HG03521 (cell line): ENCODE measurements around the gene AOAH.

Source experiments
- ATAC-seq: cut with Tn5 transposase; IDR thresholded peaks from one replicate; pipeline ENCODE4 v1.9.1; 2021; ENCODE audit warnings: mild to moderate bottlenecking, moderate library complexity; ENCODE audit not compliant: unreplicated experiment

Gene AOAH, protein sequence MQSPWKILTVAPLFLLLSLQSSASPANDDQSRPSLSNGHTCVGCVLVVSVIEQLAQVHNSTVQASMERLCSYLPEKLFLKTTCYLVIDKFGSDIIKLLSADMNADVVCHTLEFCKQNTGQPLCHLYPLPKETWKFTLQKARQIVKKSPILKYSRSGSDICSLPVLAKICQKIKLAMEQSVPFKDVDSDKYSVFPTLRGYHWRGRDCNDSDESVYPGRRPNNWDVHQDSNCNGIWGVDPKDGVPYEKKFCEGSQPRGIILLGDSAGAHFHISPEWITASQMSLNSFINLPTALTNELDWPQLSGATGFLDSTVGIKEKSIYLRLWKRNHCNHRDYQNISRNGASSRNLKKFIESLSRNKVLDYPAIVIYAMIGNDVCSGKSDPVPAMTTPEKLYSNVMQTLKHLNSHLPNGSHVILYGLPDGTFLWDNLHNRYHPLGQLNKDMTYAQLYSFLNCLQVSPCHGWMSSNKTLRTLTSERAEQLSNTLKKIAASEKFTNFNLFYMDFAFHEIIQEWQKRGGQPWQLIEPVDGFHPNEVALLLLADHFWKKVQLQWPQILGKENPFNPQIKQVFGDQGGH

DNA sequence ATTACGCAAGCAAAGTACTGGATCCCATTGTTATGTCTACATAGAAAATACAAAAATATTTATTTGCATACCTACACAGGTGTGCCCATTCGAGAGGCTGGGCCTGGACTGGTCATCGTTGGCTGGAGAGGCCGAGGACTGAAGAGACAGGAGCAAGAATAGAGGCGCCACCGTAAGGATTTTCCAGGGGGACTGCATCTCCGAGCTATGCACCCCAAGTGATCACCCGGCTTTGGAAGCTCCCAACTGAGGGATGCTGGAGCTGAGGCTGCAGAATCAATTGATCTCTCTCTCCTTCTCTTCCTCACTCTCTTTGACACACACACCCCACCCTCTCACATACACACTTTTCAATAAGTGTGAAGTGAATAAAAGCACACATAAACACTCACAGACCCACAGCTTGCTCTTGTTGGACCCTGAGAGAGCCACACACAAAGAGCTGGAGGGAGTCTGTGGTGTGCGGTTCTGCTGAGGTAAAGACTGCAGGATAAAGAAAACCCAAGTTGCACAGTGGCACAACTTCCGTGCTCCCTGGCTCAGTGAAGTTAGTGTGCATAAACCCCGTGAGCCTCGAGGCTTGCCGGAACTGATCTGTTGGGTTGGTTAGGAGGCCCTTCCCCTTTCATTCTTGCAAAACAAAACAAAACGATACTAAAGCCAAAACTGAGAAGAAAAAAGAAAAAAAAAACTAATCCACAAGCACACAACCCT is at the start of gene AOAH:
TSS of gene AOAH (minus strand) at position 544 of the 714 bp plus-strand sequence. CDS start at position 198, 346 bp downstream.
- ATAC-seq = peak; percentile 88

DNA sequence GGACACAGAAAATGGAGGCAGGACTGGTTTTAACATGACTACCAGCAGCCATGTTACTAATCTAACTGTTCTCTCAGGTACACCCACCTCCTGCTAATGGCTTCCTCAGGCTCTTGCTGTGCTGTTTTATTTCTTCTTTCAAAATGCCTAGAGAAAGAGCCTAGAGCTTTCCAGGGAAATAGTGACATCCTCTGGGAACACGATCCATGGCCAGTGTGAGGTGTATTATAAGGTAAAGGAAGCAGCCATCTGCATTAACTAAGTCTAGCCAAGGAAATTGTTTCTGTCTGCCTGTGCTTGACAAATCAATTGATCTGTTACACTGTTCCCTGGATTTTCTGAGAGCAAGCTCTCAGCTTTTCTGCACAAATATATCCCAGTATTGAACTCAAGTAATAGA is 42.2 kb upstream of the AOAH start:
- no peak for ATAC-seq

GRCh38 chr7:36765605-36766004 is 41.3 kb upstream of the AOAH start:
- no peak for ATAC-seq

GRCh38 chr7:36764929-36765328 is 40.6 kb upstream of the AOAH start:
- no peak for ATAC-seq

- no peak for ATAC-seq
These were observed 39.0 kb upstream of the AOAH start for GRCh38 chr7:36763132-36763816.

DNA sequence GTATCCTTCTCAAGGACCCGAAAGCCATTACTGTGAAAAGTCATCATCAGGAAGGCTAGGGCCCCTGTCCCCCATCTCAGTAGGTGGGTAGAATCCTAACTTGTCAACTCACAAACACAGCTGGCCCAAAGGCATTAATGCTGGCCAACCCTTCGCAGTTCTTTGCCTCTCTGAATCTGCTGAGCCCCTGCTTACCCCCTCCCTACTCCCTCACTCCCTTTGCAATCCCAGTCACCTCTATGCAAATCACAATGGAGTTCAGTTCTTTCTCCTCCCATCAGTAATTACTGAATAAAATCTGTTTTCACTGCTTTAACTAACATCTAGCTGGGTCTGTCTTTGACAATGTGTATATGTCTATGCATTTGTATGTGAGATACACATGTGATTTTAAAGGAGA is 38.1 kb upstream of the AOAH start:
- no peak for ATAC-seq

DNA sequence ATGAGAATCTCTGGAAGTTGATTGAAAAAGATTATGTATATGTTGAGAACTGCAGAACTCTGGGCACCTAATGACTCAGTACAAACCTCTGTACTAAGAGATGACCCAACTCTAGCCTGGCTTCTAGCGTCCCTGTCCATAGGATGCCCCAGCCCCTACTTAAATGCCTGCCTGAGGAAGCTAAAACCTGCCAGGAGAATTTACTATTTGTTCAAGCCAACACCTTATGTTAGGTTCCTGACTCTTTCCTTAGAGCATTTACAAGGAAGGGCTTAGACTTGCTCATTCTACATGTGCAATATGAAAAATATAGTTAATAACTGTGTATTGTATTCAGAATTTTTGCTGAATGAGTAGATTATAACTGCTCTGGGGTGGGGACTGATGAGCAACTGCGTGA is 37.5 kb upstream of the AOAH start:
- ATAC-seq = no peak

- ATAC-seq = no peak
These were observed 36.8 kb upstream of the AOAH start for GRCh38 chr7:36760856-36761762.

GRCh38 chr7:36758879-36759278 is 34.6 kb upstream of the AOAH start:
- no peak for ATAC-seq

- ATAC-seq = no peak
These were observed 31.2 kb upstream of the AOAH start for GRCh38 chr7:36755484-36755883.

GRCh38 chr7:36752026-36752711 is 27.9 kb upstream of the AOAH start:
- ATAC-seq = no peak

DNA sequence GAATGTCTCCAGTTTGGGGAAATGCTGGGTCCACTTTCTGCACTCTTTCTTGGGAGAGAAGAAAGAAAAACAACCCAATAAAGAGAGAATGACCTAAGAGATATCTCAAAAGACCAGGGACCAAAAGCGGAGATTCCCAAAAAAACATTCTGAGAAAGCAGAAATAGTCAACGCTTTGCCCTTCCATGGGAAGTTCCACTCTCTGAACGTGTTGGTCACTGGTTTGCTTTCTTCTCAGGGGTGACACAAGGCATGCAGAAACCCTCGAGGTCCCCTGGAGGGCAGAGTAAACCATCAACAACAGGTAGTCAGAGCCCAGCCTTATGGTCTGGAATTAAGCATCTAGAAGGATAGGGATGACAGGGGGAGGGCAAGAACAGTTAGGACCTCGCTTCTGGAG is 26.2 kb upstream of the AOAH start:
- no peak for ATAC-seq

DNA sequence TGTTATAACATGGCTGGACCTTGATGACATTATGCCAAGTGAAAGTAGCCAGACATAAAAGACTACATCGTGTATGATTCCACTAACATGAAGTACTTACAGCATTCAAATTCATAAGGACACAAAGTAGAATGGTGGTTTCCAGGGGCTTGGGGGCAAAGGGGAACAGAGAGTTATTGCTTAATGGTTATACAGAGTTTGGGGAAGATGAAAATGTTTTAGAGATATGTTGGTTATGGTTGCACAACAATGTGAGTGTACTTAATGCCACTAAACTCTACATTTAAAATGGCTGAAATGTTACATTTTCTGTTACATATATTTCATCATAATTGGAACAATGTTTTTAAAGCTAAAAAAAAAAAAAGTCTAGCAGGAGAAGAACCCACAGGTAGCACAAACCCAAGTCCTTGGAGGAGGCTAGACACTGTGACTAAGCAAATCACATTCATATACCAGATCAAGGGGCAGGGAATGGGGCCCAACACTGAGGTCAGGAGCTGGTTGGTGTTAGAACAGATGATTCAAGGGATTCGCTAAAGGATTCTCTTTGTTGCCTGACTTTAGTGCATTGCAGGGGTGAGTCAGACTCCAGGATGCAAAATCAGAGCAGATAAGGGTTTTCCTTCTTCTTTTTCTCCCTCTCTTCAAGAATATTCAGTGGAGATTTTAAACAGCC is 25.1 kb upstream of the AOAH start:
- no peak for ATAC-seq

DNA sequence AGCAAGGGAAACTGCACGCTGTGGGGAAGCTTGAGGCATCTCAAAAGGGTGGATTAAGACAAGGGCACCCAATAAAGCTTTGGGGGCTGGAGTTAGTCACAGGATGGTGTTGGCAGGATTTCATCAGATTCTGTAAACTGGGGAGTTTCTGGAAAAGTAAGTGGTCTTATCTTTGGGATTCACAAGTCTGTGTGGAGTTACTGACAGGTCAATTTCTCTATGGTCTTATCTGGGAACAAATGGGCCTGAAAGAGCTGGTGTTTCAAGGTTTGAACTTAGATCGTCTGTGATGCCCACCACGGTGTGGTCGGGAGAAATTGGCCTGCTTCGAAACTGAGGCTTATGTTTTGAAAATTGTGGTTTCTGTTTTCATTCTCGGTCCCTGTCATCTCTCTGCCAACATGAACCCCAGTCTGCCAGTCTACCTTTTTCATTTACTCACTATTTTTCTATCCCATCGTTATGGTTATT is 23.8 kb upstream of the AOAH start:
- no peak for ATAC-seq

DNA sequence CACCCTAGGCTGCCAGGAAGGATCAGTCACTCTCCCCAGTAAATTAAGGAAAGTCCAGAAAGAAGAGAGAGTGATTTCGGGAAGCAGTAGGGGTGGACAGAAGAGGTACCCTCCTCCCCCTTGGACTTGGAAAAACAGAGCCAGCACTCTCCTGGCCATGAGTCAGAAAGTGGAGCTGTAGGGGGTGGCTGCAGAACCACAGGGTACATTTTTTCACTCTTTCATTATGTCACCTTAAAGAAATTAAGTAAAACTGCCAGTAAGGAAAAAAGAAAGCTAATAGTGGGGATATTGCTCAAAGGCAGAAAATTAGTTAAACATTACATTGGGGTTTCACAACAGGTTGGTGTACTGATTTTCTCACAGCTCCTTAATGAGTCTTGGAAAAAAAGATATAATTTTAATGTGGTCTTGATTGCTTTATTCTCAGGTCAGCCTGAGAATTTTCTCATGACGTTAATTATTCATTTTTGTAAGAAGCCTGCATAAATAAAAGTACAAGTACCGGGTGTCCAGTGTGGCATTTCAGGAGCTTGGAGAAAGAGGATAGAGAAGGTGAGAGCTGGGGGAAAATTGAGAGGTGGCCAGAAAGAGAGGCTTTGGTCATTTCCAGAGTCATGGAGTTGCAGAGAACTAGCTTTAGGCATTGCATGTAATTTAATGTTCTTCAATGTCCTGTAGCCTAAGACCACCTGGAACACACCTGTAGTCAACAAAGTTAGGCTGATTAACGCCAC is 23.2 kb upstream of the AOAH start:
- ATAC-seq = no peak

- ATAC-seq = no peak
These were observed 22.1 kb upstream of the AOAH start for GRCh38 chr7:36746347-36746746.

GRCh38 chr7:36742911-36743775 is 18.8 kb upstream of the AOAH start:
- ATAC-seq = no peak
